GM21447 (cell line): ENCODE data around the gene MSLN.
A peak's percentile ranks its signal among the peaks of the same experiment; 100 is the strongest.
"Not testable (repeated sequence)": the region's sequence is repeated elsewhere in the genome, so short reads cannot be mapped to it uniquely, and the experiment has no call there.

Source experiments
- ATAC-seq: cut with Tn5 transposase; IDR thresholded peaks from one replicate; pipeline ENCODE4 v1.9.1; 2021; ENCODE audit not compliant: unreplicated experiment

Gene MSLN

DNA sequence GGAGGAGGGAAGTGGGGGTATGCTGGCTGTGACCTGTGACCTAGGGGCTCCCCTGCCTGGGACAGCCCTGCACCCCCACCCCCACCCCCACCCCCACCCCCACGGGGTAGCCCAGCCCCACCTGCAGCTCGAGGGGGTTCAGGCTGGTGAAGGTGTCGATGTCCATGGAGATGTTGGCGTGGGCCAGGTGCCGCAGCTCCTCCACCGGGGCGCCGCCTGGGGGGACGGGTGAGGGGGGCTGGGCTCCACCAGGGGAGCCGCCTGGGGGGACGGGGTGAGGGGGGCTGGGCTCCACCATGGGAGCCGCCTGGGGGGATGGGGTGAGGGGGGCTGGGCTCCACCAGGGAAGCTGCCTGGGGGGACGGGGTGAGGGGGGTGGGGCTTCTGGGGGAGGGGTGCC is 9.9 kb downstream of the MSLN start:
- no peak for ATAC-seq

- ATAC-seq, result no peak
These were observed 12.4 kb downstream of the MSLN start for GRCh38 chr16:772959-773358.

DNA sequence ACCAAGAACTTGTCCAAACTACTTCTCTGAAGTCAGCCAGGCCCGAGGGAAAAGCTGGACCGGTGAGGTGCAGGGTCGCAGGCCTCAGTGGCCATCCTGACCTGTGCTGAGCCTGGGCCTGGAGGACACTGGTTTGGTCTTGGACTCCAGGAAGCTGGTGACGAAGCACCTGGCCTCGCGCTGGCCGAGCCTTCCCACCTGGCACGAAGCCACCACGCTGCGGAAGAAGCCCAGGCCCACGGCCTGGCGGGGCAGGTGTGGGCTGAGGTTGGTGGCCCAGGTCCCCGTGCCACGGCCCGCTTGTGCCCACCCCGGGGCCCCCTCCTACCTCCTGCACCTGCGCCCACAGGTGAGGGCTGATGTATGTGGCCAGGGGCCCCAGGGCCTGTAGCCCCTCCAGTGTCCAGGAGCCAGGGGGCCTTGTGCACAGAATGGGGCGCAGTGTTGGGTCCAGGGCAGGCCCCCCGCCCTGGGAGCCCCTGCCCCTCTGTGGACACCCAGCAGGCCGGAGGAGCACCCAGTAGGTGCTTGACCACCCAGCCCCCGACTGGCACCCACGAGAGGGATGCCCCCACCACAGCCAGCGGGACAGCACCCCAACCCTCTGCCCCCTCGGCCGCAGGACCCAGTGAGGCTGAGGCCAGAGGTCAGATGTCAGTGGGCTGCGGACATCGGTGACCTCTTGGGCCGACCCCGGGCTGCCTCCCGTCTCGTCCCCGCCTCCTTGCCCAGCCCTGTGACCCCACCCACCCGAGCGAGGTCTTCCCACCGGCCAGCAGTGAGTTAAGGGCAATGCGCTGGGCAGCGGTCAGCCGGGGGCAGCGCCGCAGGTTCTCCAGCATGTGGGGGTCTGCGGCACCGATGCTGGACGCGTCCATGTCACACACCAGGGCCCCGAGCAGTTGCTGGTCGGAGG is 13.8 kb downstream of the MSLN start:
- ATAC-seq, result no peak

GRCh38 chr16:775236-775796 is 14.8 kb downstream of the MSLN start:
- ATAC-seq, result no peak

GRCh38 chr16:776298-776697 is 15.8 kb downstream of the MSLN start:
- ATAC-seq, result not testable (repeated sequence)

DNA sequence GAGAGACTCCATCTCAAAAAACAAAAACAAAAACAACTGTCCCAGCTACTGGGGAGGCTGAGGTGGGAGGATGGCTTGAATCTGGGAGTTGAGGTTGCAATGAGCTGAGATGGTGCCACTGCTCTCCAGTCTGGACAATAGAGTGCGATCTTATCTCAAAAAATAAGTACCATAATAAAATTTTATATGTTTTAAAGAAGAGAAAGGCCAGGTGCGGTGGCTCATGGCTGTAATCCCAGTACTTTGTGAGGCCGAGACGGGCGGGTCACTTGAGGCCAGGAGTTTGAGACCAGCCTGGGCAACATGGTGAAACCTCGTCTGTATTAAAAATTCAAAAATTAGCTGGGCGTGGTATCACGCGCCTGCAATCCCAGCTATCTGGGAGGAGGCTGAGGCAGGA is 16.3 kb downstream of the MSLN start:
- no peak for ATAC-seq

DNA sequence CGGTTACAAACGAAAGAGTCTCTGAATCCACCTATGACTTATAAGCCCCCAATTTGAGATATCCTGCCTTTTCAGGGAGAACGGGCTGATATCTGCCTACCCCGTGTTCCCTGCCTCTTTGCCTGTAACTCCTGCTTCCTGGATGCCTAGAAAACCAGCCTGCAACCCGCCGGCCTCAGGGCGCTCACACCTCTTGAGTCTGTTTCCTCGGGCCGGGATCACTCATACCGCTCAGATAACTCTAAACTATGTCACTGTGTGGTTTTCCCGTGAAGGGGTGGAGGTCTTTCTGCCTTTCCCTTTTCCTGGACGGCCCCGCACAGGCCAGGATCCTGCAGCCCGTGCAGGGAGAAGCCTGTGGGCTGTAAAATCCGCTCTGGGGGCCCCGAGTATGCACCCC is 17.3 kb downstream of the MSLN start:
- ATAC-seq, result no peak

GRCh38 chr16:778447-778846 is 17.9 kb downstream of the MSLN start:
- ATAC-seq, result no peak

GRCh38 chr16:778909-779527 is 18.5 kb downstream of the MSLN start:
- no peak for ATAC-seq

- ATAC-seq, result no peak
These were observed 19.0 kb downstream of the MSLN start for GRCh38 chr16:779561-779960.

DNA sequence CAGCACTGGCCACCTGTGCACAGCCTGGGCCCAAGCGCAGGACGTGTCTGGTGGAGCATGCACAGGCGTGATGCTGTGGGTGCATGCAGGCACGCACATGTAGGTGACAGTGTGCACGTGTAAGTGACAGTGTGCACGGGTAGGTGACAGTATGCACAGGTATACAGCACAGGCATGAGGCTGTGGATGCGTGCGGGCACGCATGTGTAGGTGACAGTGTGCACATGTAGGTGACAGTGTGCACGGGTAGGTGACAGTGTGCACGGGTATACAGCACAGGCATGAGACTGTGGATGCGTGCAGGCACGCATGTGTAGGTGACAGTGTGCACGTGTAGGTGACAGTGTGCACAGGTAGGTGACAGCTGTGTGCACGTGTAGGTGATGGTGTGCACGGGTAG is 19.8 kb downstream of the MSLN start:
- ATAC-seq, result no peak

DNA sequence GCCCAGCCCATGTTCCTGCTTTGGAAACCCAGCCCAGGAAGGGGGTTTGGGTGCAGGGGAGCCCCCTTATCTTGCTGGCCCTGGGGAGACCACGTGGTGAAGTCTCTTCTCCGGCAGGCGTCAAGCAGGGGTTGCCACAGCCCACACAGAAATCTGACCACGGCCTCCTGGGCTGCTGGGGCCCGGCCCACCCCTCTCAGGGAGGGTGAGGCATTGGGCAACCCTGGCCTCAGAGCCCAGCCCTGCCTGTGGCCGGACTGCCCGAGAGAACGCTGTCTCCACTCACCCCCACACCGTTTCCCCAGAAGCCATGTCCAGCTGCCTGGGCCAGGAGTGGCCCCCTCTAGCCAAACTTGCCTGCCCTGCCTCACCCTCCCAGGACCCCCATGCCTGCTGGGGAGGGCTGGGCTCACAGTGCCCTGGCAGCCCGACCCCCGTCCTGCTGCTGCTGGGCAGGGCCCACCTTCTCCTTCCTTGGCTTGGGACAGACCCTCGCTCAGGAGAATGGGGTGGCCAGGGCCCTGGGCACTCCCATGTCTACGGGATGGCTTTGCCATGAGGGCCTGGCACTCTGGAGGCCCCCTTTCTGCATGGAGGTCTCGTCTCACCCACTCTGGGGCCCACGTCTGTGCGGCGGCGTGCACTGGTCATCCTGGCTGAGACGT is 20.9 kb downstream of the MSLN start:
- no peak for ATAC-seq

GRCh38 chr16:782258-782657 is 21.7 kb downstream of the MSLN start:
- no peak for ATAC-seq

GRCh38 chr16:782766-783403 is 22.4 kb downstream of the MSLN start:
- no peak for ATAC-seq

DNA sequence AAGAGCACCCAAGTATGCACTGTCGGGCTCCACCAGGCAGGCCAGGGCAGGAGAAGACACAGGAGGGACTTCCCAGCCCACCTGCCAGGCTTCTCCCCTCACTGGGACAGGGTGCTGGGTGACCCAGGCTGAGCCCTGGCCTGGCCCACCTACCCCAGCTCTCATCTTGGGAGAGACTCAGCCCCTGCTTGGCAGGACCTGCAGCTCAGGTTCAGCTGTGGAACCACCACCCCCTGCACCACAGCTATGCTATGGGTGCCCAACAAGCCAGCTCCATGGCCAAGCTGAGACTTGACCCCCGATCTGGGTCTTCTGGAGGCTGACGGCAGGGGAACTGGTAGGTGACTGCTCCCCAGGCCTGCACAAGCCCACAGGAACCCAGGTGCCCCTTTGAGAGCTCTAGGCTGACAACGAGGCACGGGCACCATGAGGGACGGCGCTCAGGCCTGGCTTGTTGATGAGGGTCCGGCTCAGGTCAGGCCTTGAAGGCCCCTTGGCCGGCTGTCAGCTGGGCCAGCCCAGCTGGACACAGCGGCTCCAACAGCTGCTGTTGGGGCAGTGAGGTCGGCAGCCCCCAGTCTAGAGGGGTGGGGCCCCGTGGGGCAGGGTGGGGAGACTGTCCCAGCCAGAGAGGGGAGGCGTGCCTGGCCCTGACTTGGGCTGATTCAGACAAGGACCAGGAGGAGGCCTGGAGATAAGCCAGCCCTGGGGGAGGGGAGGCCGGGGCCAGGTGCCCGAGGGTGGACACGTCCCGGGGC is 23.0 kb downstream of the MSLN start:
- ATAC-seq, result no peak

DNA sequence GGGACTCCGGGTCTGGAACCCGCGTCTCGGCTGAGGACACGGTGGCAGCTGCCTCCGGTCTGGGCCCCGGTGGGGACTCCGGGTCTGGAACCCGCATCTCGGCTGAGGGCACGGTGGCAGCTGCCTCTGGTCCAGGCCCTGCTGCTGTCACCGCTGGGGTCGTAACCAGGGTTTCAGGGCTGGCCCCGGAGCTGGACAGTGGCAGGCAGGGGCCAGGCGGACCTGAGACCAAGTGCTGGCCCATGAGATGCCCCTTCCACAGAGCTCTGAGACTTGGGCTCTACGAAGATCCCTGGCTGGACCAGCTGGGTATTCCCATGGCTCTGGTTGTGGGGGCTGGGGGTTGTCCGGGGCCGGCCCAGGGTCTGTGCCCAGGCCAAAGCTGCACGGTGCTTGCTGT is 23.9 kb downstream of the MSLN start:
- ATAC-seq, result no peak

- ATAC-seq, result no peak
These were observed 25.3 kb downstream of the MSLN start for GRCh38 chr16:785563-786535.

DNA sequence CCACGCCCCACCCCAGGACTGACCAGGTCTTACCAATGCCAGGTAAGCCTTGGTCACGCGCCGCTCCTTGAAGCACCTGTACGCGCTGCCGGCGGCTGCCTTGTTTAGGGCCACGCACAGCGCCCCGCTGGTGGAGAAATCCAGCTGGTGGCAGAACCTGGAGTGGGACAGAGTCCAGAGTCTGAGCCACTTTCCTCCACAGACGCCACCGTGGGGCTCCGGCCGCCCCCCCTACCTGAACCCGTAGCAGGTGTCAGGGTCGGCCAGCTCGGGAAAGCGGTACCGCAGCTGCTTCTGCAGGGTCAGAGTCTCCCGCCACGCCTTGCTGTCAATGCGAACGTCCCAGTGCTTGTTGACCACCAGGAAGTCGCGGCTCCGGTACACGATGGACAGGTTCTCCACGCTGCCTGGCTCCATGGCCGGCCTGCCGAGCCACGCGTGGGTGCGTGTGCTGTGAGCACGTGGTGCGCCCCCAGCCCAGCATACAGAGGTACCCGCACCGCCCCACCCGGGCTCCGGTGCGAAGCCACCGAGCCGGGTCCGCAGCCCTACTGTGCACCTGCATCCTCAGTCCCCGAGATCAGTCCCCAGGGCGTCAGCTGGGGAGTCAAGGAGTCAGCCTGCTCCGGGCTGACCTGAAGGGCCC is 26.9 kb downstream of the MSLN start:
- ATAC-seq, result no peak

DNA sequence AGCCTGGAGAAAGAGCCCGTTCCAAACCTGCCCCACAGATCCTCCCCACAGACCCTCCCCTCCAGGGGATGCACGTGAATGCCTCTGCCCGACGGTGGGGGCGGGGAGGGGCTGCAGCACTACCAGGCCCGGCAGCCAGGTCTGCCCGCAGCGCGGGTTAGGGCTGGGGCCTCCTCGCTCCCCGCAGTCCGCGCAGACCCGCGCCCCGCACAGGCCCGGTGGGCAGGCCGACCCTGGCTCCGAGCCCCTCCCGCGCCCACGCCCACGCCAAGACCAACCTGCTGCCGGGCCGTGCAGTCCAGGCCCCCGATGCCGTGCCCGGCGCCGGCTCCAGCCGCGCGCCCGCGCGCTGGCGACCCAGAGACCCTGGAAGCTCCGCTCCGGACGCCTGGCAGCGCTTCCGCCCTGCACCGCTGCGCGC is 27.5 kb downstream of the MSLN start, which contains the start of gene RPUSD1:
RPUSD1 (minus strand) TSS at position 404 of the 421 bp plus-strand sequence. CDS start 644 bp downstream, outside the sequence.
- ATAC-seq, result peak; percentile 15
